H1 (cell line): ENCODE results near the gene RINT1.

Source experiments
- BRCA1 ChIP-seq: IDR thresholded peaks from 2 replicates; pipeline ENCODE4 v1.6.1; 2012; ENCODE audit warnings: low read depth, low read length, improper control_type of control experiment
- EZH2 ChIP-seq: fragments of 200-600 bp; sonication (generic); IDR thresholded peaks from 2 replicates; pipeline ENCODE4 v1.7.1; 2012; ENCODE audit warnings: low read depth, mild to moderate bottlenecking, moderate library complexity, low read length, inconsistent platforms; ENCODE audit not compliant: severe bottlenecking
- FOSL1 ChIP-seq: IDR thresholded peaks from 2 replicates; pipeline ENCODE4 v1.6.1; 2011; ENCODE audit warnings: mild to moderate bottlenecking, low read depth, low read length, moderate library complexity; ENCODE audit not compliant: insufficient read depth
- GABPA ChIP-seq: IDR thresholded peaks from 2 replicates; pipeline ENCODE4 v1.6.1; 2011; ENCODE audit warnings: mild to moderate bottlenecking, low read length, moderate library complexity, borderline replicate concordance; ENCODE audit not compliant: insufficient read depth
- JUN ChIP-seq: IDR thresholded peaks from 2 replicates; pipeline ENCODE4 v1.6.1; 2011; ENCODE audit warnings: low read depth, mild to moderate bottlenecking, improper control_type of control experiment, low read length
- POLR2A ChIP-seq, 2 experiments: IDR thresholded peaks; 1 replicate in 1 of 2; 2 replicates in 1 of 2; pipeline ENCODE4 v1.6.1; 2011; ENCODE audit warnings: low read depth in 2 of 2, low read length in 2 of 2, mild to moderate bottlenecking in 2 of 2; ENCODE audit errors: control extremely low read depth in 1 of 2
- POLR2AphosphoS5 ChIP-seq: IDR thresholded peaks from 2 replicates; pipeline ENCODE4 v1.6.1; 2011; ENCODE audit warnings: low read depth, low read length
- RAD21 ChIP-seq, 2 experiments: IDR thresholded peaks in 1 of 2; conservative IDR thresholded peaks in 1 of 2; 2 replicates each; pipeline ENCODE4 v1.6.1; 2011; ENCODE audit warnings: low read depth in 2 of 2, low read length in 2 of 2, improper control_type of control experiment in 1 of 2, inconsistent platforms in 1 of 2, mild to moderate bottlenecking in 1 of 2, moderate library complexity in 1 of 2
- TAF7 ChIP-seq: optimal IDR thresholded peaks from 2 replicates; pipeline ENCODE3; 2011; ENCODE audit warnings: low read depth, mild to moderate bottlenecking, inconsistent platforms, low read length, moderate library complexity, borderline replicate concordance
- TF ChIP-seq, protein P1 (sequence below), 3 experiments: IDR thresholded peaks; 1 replicate in 2 of 3; 2 replicates in 1 of 3; pipeline versions ENCODE4 v1.5.1 to v1.6.1; 2011; ENCODE audit warnings: low read length in 3 of 3, mild to moderate bottlenecking in 3 of 3, inconsistent platforms in 2 of 3, low read depth in 1 of 3, moderate library complexity in 1 of 3; ENCODE audit not compliant: insufficient read depth in 1 of 3; ENCODE audit errors: control extremely low read depth in 1 of 3

DNA sequence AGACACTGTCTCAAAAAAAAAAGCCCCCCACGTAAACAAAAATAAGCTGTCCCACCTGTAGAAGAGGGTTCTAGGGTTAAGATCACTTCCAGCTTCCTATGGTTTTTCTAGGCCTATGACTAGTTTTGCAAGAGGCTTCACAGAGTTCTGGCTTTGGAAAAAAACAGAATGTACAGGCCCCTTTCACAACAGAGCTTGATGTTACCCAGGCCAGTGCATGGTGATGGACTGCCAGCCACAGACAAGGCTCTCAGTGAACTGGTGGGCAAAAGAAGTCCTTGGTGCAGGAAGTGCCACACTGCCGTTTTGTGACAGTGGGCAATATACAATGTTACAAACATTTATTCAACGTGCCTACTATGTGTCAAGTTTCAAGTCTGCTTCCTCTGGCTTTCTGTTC is 67.5 kb downstream of the RINT1 start:
- TF ChIP-seq POLR2A (IDR thresholded peaks at IDR 0.05; ENCODE audit: control extremely low read depth in 1 of 2, low read depth in 2 of 2, low read length in 2 of 2) (no peak), EZH2 (no peak), POLR2AphosphoS5 (no peak), GABPA (no peak), BRCA1 (no peak), TAF7 (no peak), FOSL1 (no peak), RAD21 (IDR thresholded peaks at IDR 0.05 in 1 of 2, conservative IDR thresholded peaks at IDR 0.05 in 1 of 2; ENCODE audit: low read depth in 2 of 2, low read length in 2 of 2) (no peak), JUN (no peak)
- TF ChIP-seq, protein P1, sequence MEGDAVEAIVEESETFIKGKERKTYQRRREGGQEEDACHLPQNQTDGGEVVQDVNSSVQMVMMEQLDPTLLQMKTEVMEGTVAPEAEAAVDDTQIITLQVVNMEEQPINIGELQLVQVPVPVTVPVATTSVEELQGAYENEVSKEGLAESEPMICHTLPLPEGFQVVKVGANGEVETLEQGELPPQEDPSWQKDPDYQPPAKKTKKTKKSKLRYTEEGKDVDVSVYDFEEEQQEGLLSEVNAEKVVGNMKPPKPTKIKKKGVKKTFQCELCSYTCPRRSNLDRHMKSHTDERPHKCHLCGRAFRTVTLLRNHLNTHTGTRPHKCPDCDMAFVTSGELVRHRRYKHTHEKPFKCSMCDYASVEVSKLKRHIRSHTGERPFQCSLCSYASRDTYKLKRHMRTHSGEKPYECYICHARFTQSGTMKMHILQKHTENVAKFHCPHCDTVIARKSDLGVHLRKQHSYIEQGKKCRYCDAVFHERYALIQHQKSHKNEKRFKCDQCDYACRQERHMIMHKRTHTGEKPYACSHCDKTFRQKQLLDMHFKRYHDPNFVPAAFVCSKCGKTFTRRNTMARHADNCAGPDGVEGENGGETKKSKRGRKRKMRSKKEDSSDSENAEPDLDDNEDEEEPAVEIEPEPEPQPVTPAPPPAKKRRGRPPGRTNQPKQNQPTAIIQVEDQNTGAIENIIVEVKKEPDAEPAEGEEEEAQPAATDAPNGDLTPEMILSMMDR (IDR thresholded peaks at IDR 0.05; ENCODE audit: control extremely low read depth in 1 of 3, insufficient read depth in 1 of 3, low read depth in 1 of 3, low read length in 3 of 3): no peak
